T-cell (primary cell): ENCODE results near the gene PRR18. TPM values are rescaled to one million over a fixed set of nuclear protein-coding genes. Genes with fewer than 3 reads are reported as not detected.

Experiments
- ATAC-seq, 4 experiments: fragments of 200-7000 bp in 3 of 4; fragments of 150-1000 bp in 1 of 4; cut with Tn5 transposase; replicated peaks in 1 of 4; 1 replicate in 3 of 4; 2 replicates in 1 of 4; pipeline ENCODE4 v1.10.0; 2021; ENCODE audit warnings: moderate library complexity in 3 of 4, mild to moderate bottlenecking in 2 of 4, moderate number of reproducible peaks in 1 of 4
- CTCF ChIA-PET, 2 donors: fragments of 300-600 bp; sonication (Branson Sonifier 250); formaldehyde crosslinking; loops; one replicate each; lab custom pipeline; 2022; ENCODE audit warnings: antibody characterized with exemption in 2 of 2; lab: Charles Lee
- POLR2A ChIA-PET, 2 donors: fragments of 300-600 bp; sonication (Branson Sonifier 250); formaldehyde crosslinking; loops; one replicate each; lab custom pipeline; 2022; ENCODE audit warnings: antibody characterized with exemption in 2 of 2; lab: Charles Lee
- DNase-seq, 35 experiments: peaks; one replicate each; pipeline versions ENCODE4 v3.0.0 to v3.0.0-alpha.2; 2013 to 2023
- H3K27ac ChIP-seq: one replicate; pipeline ENCODE4 v1.5.1; 2013; ENCODE audit warnings: low read length
- H3K27me3 ChIP-seq, 2 experiments: replicated peaks in 1 of 2; 1 replicate in 1 of 2; 2 replicates in 1 of 2; pipeline versions ENCODE4 v1.6.1 to v1.7.0; 2013; ENCODE audit warnings: low read length in 1 of 2, mixed read lengths in 1 of 2; ENCODE audit not compliant: control insufficient read depth in 2 of 2, insufficient read depth in 2 of 2; ENCODE audit errors: extremely low read depth in 1 of 2
- H3K36me3 ChIP-seq, 2 donors: 1 replicate in 1 of 2; 2 replicates in 1 of 2; pipeline versions ENCODE4 v1.6.1 to v1.7.0; 2013; ENCODE audit warnings: low read length in 1 of 2; ENCODE audit not compliant: control insufficient read depth in 2 of 2, insufficient read depth in 1 of 2; ENCODE audit errors: extremely low read depth in 1 of 2
- H3K4me1 ChIP-seq, 2 experiments: 1 replicate in 1 of 2; 2 replicates in 1 of 2; pipeline versions ENCODE4 v1.6.1 to v1.7.0; 2013; ENCODE audit warnings: low read length in 2 of 2, mixed read lengths in 1 of 2; ENCODE audit not compliant: insufficient read depth in 2 of 2, control insufficient read depth in 1 of 2; ENCODE audit errors: extremely low read depth in 1 of 2
- H3K4me3 ChIP-seq, 2 donors: 1 replicate in 1 of 2; 2 replicates in 1 of 2; pipeline versions ENCODE4 v1.5.1 to v1.7.0; 2013; ENCODE audit warnings: mild to moderate bottlenecking in 2 of 2, low read length in 1 of 2, moderate library complexity in 1 of 2; ENCODE audit not compliant: control insufficient read depth in 1 of 2; ENCODE audit errors: extremely low read depth in 1 of 2
- H3K9me3 ChIP-seq: 2 replicates; pipeline ENCODE4 v1.7.0; 2013
- H3K27ac Mint-ChIP-seq, 2 donors: one replicate each; pipeline ENCODE4 v1.8.0; 2020 to 2021; ENCODE audit warnings: mild to moderate bottlenecking in 2 of 2, mixed read lengths in 2 of 2
- H3K27me3 Mint-ChIP-seq, 2 donors: one replicate each; pipeline ENCODE4 v1.8.0; 2021 to 2022; ENCODE audit warnings: mixed read lengths in 2 of 2
- H3K36me3 Mint-ChIP-seq: one replicate; pipeline ENCODE4 v1.8.0; 2021; ENCODE audit warnings: mixed read lengths
- H3K4me1 Mint-ChIP-seq, 3 donors: one replicate each; pipeline ENCODE4 v1.8.0; 2020 to 2022; ENCODE audit warnings: mixed read lengths in 3 of 3, mild to moderate bottlenecking in 1 of 3
- H3K4me3 Mint-ChIP-seq, 3 donors: one replicate each; pipeline ENCODE4 v1.8.0; 2020 to 2022; ENCODE audit warnings: mild to moderate bottlenecking in 3 of 3, mixed read lengths in 3 of 3, moderate library complexity in 3 of 3
- H3K9me3 Mint-ChIP-seq, 3 donors: one replicate each; pipeline ENCODE4 v1.8.0; 2020 to 2022; ENCODE audit warnings: mixed read lengths in 3 of 3
- WGBS: methylation state at CpG from one replicate; pipeline ENCODE4 v1.1.5; 2013; ENCODE audit warnings: missing lambda C conversion rate; ENCODE audit not compliant: insufficient coverage; 5-methylcytosine and 5-hydroxymethylcytosine counted together
- total RNA-seq, 35 experiments: library from RNA in 6 of 35; stranded (reverse) in 6 of 35; fragments of 120-200 nt in 1 of 35; gene quantifications; one replicate each; pipeline versions ENCODE4 v1.2.1 to v1.2.4 and lab custom pipeline; 2013 to 2026

The PRR18 gene
- total RNA-seq, 5 donors from 2014 or later (not counting 1 experiment from before 2014, with no cell fraction given) = not detected

DNA sequence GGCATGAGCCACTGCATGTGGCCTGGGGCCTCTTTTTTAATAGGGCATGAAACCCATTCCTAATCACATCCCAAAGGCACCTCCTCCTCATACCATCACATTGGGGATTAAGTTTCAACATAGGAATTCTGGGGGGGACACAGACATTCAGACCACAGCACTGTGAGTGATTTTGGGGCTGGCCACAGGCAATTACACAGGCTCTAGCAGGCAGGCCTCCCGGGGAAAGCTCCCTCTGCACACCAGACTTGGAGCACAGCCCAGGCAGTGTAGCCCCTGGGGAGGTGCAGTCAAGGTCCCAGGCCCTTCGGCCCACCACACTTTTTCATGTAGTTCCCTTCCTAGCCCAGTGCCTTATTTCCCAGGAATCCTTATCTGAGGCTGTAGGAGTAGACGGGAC lies 28.7 kb upstream of the PRR18 start:
- Histone ChIP-seq H3K36me3 (peaks cover 8 to 21% of the 10 kb centered on the region in 2 donors), H3K27ac (no peak overlapping the region), H3K9me3 (no peaks in the 10 kb centered on the region), H3K4me3 (no peak overlapping the region), H3K27me3 (no peaks in the 10 kb centered on the region), H3K4me1 (peaks cover 32 to 78% of the 10 kb centered on the region in 2 experiments)
- ChIA-PET CTCF (interaction anchor here in 1 of 2 donors (1.0 kb wide), 1 partner anchor 50 kb away, joined by 3 read pairs; no protein-coding TSS in a partner anchor), POLR2A (no interaction called here)
- ATAC-seq (no peak), DNase-seq (no peak)
- H3K9me3 Mint-ChIP-seq = no peaks in the 10 kb centered on the region
- no peak overlapping the region for H3K4me3 Mint-ChIP-seq
- WGBS = 100% methylated on average over 2 of the region's 3 CpGs
- H3K27ac Mint-ChIP-seq = no peak overlapping the region
- no peaks in the 10 kb centered on the region for H3K27me3 Mint-ChIP-seq
- peaks cover 39% of the 10 kb centered on the region for H3K36me3 Mint-ChIP-seq
- H3K4me1 Mint-ChIP-seq = peaks cover 51 to 55% (median 55%) of the 10 kb centered on the region in 3 donors

GRCh38 chr6:166335378-166336302 lies 27.4 kb upstream of the PRR18 start:
- no peak overlapping the region for H3K4me3 Mint-ChIP-seq
- H3K27ac Mint-ChIP-seq = no peak overlapping the region
- peaks cover 39% of the 10 kb centered on the region for H3K36me3 Mint-ChIP-seq
- peaks cover 29 to 74% of the 10 kb centered on the region in 2 experiments for H3K4me1 ChIP-seq
- H3K4me1 Mint-ChIP-seq = peaks cover 46 to 58% (median 58%) of the 10 kb centered on the region in 3 donors
- 82% methylated on average over 8 of the region's 11 CpGs for WGBS
- no peaks in the 10 kb centered on the region for H3K27me3 ChIP-seq
- no peaks in the 10 kb centered on the region for H3K9me3 ChIP-seq
- ChIA-PET POLR2A (no interaction called here), CTCF (interaction anchor here in 1 of 2 donors (1.0 to 1.1 kb wide), 2 partner anchors 46 to 51 kb away, joined by 3 read pairs; no protein-coding TSS in a partner anchor)
- peaks cover 8 to 21% of the 10 kb centered on the region in 2 donors for H3K36me3 ChIP-seq
- no peaks in the 10 kb centered on the region for H3K27me3 Mint-ChIP-seq
- H3K4me3 ChIP-seq = no peak overlapping the region
- H3K27ac ChIP-seq = no peak overlapping the region
- no peaks in the 10 kb centered on the region for H3K9me3 Mint-ChIP-seq
- ATAC-seq (no peak), DNase-seq (no peak)

DNA sequence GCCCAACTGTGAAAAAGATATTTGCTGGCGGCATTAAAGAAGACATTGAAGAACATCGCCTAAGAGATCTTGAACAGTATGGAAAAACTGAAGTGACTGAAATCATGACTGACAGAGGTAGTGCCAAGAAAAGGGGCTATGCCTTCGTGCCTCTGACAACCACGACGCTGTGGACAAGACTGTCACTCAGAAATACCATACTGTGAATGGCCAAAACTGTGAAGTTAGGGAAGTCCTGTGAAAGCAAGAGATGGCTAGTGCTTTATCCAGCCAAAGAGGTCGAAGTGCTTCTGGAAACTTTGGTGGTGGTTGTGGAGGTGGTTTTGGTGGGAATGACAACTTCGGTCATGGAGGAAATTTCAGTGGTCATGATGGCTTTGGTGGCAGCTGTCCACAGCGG lies 26.7 kb upstream of the PRR18 start:
- H3K36me3 Mint-ChIP-seq = peaks cover 39% of the 10 kb centered on the region
- no peaks in the 10 kb centered on the region for H3K27me3 ChIP-seq
- H3K4me1 Mint-ChIP-seq = peaks cover 46 to 60% (median 59%) of the 10 kb centered on the region in 3 donors
- POLR2A ChIA-PET = no interaction called here
- H3K4me3 ChIP-seq = no peak overlapping the region
- no peaks in the 10 kb centered on the region for H3K9me3 Mint-ChIP-seq
- no peak overlapping the region for H3K27ac ChIP-seq
- no peaks in the 10 kb centered on the region for H3K27me3 Mint-ChIP-seq
- H3K4me1 ChIP-seq = peaks cover 24 to 69% of the 10 kb centered on the region in 2 experiments
- CTCF ChIA-PET = no interaction called here
- peaks cover 8 to 21% of the 10 kb centered on the region in 2 donors for H3K36me3 ChIP-seq
- DNase-seq = no peak
- 85% methylated on average over 8 of the region's 8 CpGs for WGBS
- ATAC-seq = no peak
- H3K9me3 ChIP-seq = no peaks in the 10 kb centered on the region
- H3K27ac Mint-ChIP-seq = no peak overlapping the region
- peak overlapping the region in 1 of 3 donors; percentile 71 for H3K4me3 Mint-ChIP-seq

GRCh38 chr6:166333172-166333995 lies 25.2 kb upstream of the PRR18 start:
- 67% methylated on average over 20 of the region's 23 CpGs for WGBS
- ChIA-PET POLR2A (no interaction called here), CTCF (no interaction called here)
- Mint-ChIP-seq H3K27ac (peak overlapping the region; percentile 3 to 29), H3K4me3 (peak overlapping the region; percentile 8 to 71 (median 22)), H3K27me3 (no peaks in the 10 kb centered on the region), H3K9me3 (no peaks in the 10 kb centered on the region), H3K36me3 (peaks cover 46% of the 10 kb centered on the region), H3K4me1 (peaks cover 53 to 69% (median 65%) of the 10 kb centered on the region in 3 donors)
- ATAC-seq (peak; percentile 82 to 93 (median 86)), DNase-seq (peak in 24 of 35 experiments; percentile 16 to 67 (median 28))
- peaks cover 16 to 54% of the 10 kb centered on the region in 2 experiments for H3K4me1 ChIP-seq
- peak overlapping the region; percentile 17 to 30 for H3K4me3 ChIP-seq
- H3K9me3 ChIP-seq = no peaks in the 10 kb centered on the region
- H3K27me3 ChIP-seq = no peaks in the 10 kb centered on the region
- H3K36me3 ChIP-seq = peaks cover 8 to 29% of the 10 kb centered on the region in 2 donors
- H3K27ac ChIP-seq = peak overlapping the region; percentile 34

DNA sequence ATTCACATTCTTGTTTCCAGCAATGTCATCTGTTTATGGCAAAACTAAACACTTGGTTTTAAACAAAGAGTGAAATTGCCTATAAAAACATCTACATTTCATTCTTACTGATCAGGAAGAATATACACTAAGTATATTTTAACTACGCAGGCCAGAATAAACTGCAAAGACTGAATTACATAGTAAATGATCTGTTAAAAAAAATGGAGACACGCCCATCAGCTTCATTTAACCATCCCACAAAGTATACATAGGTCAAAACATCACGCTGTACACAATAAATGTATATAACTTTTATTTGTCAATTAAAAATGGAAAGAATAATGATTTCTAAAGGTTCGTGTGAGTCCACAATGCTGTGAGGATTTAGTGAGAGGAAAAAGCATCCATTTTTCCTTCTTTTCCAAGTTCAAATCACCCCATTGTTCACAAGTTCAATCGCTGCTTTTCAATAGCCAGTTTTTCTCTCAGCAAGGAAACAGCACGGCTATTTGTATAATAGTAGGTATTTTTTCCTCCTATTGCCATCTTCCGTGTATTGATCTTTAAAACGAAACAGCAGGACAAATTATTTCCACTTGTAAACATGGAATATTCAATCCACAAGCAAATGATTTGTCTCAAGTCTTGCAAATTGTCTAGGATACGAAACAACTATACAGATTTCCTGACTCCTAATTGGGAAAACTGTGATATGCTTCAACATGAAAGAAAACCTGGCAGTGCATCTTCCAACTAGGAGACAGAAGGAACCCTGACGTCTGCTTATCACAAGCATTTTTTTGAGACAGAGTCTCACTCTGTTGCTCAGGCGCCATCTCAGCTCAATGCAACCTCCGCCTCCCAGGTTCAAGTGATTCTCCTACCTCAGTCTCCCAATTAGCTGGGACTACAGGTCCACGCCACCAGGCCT lies 23.6 kb upstream of the PRR18 start:
- no peaks in the 10 kb centered on the region for H3K27me3 ChIP-seq
- Mint-ChIP-seq H3K27me3 (no peaks in the 10 kb centered on the region), H3K9me3 (no peaks in the 10 kb centered on the region), H3K27ac (no peak overlapping the region), H3K4me3 (peak overlapping the region in 1 of 3 donors; percentile 71), H3K4me1 (peaks cover 46 to 69% (median 68%) of the 10 kb centered on the region in 3 donors), H3K36me3 (peaks cover 38% of the 10 kb centered on the region)
- H3K4me1 ChIP-seq = peaks cover 16 to 46% of the 10 kb centered on the region in 2 experiments
- ATAC-seq = no peak
- DNase-seq = no peak
- POLR2A ChIA-PET = no interaction called here
- 94% methylated on average over 2 of the region's 13 CpGs for whole genome bisulfite sequencing
- CTCF ChIA-PET = no interaction called here
- H3K36me3 ChIP-seq = peaks cover 13 to 24% of the 10 kb centered on the region in 2 donors
- no peaks in the 10 kb centered on the region for H3K9me3 ChIP-seq
- no peak overlapping the region for H3K27ac ChIP-seq
- no peak overlapping the region for H3K4me3 ChIP-seq
